ENCODE data around the gene INPP4B. TPM values are rescaled to one million over a fixed set of nuclear protein-coding genes. Genes with fewer than 3 reads are reported as not detected.

The INPP4B gene
- total RNA-seq, 1 experiment from 2014 or later = 0.07 TPM

DNA sequence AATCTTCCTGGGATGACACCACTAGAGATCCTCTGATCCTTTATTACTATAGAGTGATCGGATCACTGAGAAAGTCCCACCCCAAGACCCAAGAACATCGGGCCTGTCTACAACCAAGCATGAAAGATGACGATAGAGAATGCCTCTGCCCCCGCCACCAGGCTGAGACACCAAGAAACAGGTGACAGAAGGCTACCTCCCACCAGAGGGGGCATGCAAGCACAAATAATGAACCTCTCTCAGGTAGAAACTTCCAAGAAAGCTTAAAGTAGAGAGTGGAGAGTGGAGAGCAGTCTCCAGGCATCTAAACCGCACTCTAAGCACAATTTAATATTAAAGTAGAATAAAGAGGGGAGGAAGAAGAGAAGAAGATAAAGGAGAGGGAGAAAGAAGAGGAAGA lies 402.6 kb downstream of the INPP4B start:
- Histone ChIP-seq H2BK5ac (ENCODE audit: insufficient read length, low read length) (no peak overlapping the region), H4K91ac (ENCODE audit: insufficient read length, low read depth, low read length) (no peak overlapping the region), H4K20me1 (ENCODE audit: control insufficient read depth, insufficient read depth, insufficient read length) (no peaks in the 10 kb centered on the region), H3K18ac (ENCODE audit: insufficient read length, low read depth, low read length) (no peak overlapping the region), H3K9ac (ENCODE audit: extremely low read depth, insufficient read length, low read length) (no peak overlapping the region), H3K79me2 (ENCODE audit: insufficient read depth, low read length) (no peaks in the 10 kb centered on the region), H3K23ac (ENCODE audit: insufficient read length, low read depth, low read length) (no peak overlapping the region), H3K4me2 (ENCODE audit: insufficient read depth, insufficient read length, low read length) (no peak overlapping the region), H3K23me2 (ENCODE audit: insufficient read length, low read depth, low read length, poor library complexity, severe bottlenecking) (no peaks in the 10 kb centered on the region), H2AFZ (ENCODE audit: low read length) (no peak overlapping the region), H2BK20ac (ENCODE audit: low read depth, low read length, poor library complexity, severe bottlenecking) (no peak overlapping the region), H3K56ac (ENCODE audit: insufficient read length, low read depth, low read length) (no peak overlapping the region), H3K79me1 (ENCODE audit: insufficient read depth, low read depth, low read length, poor library complexity, severe bottlenecking) (no peaks in the 10 kb centered on the region), H2BK15ac (ENCODE audit: low read depth, low read length) (no peak overlapping the region), H4K8ac (replicated peaks; ENCODE audit: insufficient read length, low read depth, low read length) (no peak overlapping the region), H3K4ac (ENCODE audit: low read depth, low read length) (no peak overlapping the region), H3K4me1 (ENCODE audit: insufficient read depth, low read length) (no peaks in the 10 kb centered on the region), H2AK5ac (ENCODE audit: insufficient read length, low read length) (no peak overlapping the region), H3K14ac (ENCODE audit: insufficient read depth, low read length) (no peak overlapping the region), H3K27me3 (ENCODE audit: insufficient read depth, low read length) (no peaks in the 10 kb centered on the region), H3K27ac (ENCODE audit: insufficient read length, low read depth, low read length) (no peak overlapping the region), H4K5ac (ENCODE audit: insufficient read length, low read depth, low read length) (no peak overlapping the region), H2BK120ac (ENCODE audit: low read depth, low read length, poor library complexity, severe bottlenecking) (no peak overlapping the region), H3T11ph (ENCODE audit: low read length) (no peak overlapping the region), H3K9me3 (ENCODE audit: control insufficient read depth, low read depth, low read length) (no peaks in the 10 kb centered on the region), H2BK12ac (ENCODE audit: insufficient read length, low read depth, low read length) (no peak overlapping the region)
- peaks cover 4 to 13% of the 10 kb centered on the region in 2 experiments for H3K4me1 Mint-ChIP-seq
- peak; percentile 41 for DNase-seq
- no peak overlapping the region for H3K4me3 Mint-ChIP-seq
- TF ChIP-seq, protein P1, sequence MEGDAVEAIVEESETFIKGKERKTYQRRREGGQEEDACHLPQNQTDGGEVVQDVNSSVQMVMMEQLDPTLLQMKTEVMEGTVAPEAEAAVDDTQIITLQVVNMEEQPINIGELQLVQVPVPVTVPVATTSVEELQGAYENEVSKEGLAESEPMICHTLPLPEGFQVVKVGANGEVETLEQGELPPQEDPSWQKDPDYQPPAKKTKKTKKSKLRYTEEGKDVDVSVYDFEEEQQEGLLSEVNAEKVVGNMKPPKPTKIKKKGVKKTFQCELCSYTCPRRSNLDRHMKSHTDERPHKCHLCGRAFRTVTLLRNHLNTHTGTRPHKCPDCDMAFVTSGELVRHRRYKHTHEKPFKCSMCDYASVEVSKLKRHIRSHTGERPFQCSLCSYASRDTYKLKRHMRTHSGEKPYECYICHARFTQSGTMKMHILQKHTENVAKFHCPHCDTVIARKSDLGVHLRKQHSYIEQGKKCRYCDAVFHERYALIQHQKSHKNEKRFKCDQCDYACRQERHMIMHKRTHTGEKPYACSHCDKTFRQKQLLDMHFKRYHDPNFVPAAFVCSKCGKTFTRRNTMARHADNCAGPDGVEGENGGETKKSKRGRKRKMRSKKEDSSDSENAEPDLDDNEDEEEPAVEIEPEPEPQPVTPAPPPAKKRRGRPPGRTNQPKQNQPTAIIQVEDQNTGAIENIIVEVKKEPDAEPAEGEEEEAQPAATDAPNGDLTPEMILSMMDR (conservative IDR thresholded peaks at IDR 0.05) = peak; percentile 43; the same call in 2 of the 3 replicates
- no peaks in the 10 kb centered on the region; a peak in 1 of 5 replicates for H3K9me3 Mint-ChIP-seq
- H3K36me3 Mint-ChIP-seq (ENCODE audit: insufficient read depth in 1 of 3, low read depth in 3 of 3) = no peaks in the 10 kb centered on the region
- WGBS (ENCODE audit: extremely low coverage, insufficient read length, low lambda C conversion rate) = no CpG with 5 or more reads among the region's 5 CpGs
- no peak overlapping the region for H3K27ac Mint-ChIP-seq
- H3K27me3 Mint-ChIP-seq (ENCODE audit: low read depth) = no peaks in the 10 kb centered on the region

Measured in H9 (cell line).